Common myeloid progenitor, CD34-positive (primary cell): ENCODE measurements around the gene WDR33.

Experiments
- CTCF ChIA-PET: fragments of 350-600 bp; sonication (Branson Sonifier 250); formaldehyde crosslinking; loops from one replicate; lab custom pipeline; 2021; ENCODE audit warnings: antibody characterized with exemption; lab: Charles Lee
- POLR2A ChIA-PET: fragments of 350-600 bp; sonication (Branson Sonifier 250); formaldehyde crosslinking; loops from one replicate; lab custom pipeline; 2021; ENCODE audit warnings: antibody characterized with exemption; lab: Charles Lee
- DNase-seq, 3 donors: peaks; one replicate each; pipeline versions ENCODE4 v3.0.0 to v3.0.0-alpha.2; 2013
- H3K27ac ChIP-seq, 2 experiments: 1 replicate in 1 of 2; 2 replicates in 1 of 2; pipeline ENCODE4 v1.7.0; 2013; ENCODE audit warnings: inconsistent platforms in 2 of 2, low read length in 2 of 2, mild to moderate bottlenecking in 2 of 2, low read depth in 1 of 2, moderate library complexity in 1 of 2; ENCODE audit not compliant: severe bottlenecking in 2 of 2, insufficient read depth in 1 of 2, poor library complexity in 1 of 2
- H3K27me3 ChIP-seq, 5 experiments: replicated peaks in 2 of 5; 1 replicate in 3 of 5; 2 replicates in 2 of 5; pipeline versions ENCODE4 v1.6.1 to v1.7.0; 2013; ENCODE audit warnings: low read length in 4 of 5, mild to moderate bottlenecking in 2 of 5, moderate library complexity in 2 of 5, inconsistent platforms in 1 of 5; ENCODE audit not compliant: insufficient read depth in 5 of 5, control insufficient read depth in 4 of 5
- H3K36me3 ChIP-seq, 4 experiments: 1 replicate in 2 of 4; 2 replicates in 2 of 4; pipeline versions ENCODE4 v1.6.1 to v1.7.0; 2013; ENCODE audit warnings: low read length in 3 of 4, control low read depth in 1 of 4, mild to moderate bottlenecking in 1 of 4; ENCODE audit not compliant: control insufficient read depth in 4 of 4, insufficient read depth in 4 of 4
- H3K4me1 ChIP-seq, 4 experiments: 1 replicate in 3 of 4; 2 replicates in 1 of 4; pipeline versions ENCODE4 v1.6.1 to v1.7.1; 2013; ENCODE audit warnings: low read length in 3 of 4, mild to moderate bottlenecking in 3 of 4, control low read depth in 1 of 4, inconsistent platforms in 1 of 4, moderate library complexity in 1 of 4; ENCODE audit not compliant: control insufficient read depth in 4 of 4, insufficient read depth in 4 of 4; ENCODE audit errors: control extremely low read depth in 1 of 4
- H3K4me3 ChIP-seq, 7 experiments: 1 replicate in 4 of 7; 2 replicates in 3 of 7; pipeline versions ENCODE4 v1.5.1 to v1.7.0; 2013; ENCODE audit warnings: mild to moderate bottlenecking in 7 of 7, low read length in 6 of 7, moderate library complexity in 6 of 7, inconsistent platforms in 2 of 7, low read depth in 2 of 7, control low read depth in 1 of 7; ENCODE audit not compliant: insufficient read depth in 4 of 7, control insufficient read depth in 1 of 7; ENCODE audit errors: extremely low read depth in 1 of 7
- H3K9me3 ChIP-seq, 5 experiments: 1 replicate in 4 of 5; 2 replicates in 1 of 5; pipeline versions ENCODE4 v1.6.1 to v1.7.1; 2013; ENCODE audit warnings: low read length in 4 of 5, mild to moderate bottlenecking in 2 of 5, inconsistent platforms in 1 of 5, low read depth in 1 of 5, moderate library complexity in 1 of 5; ENCODE audit not compliant: control insufficient read depth in 4 of 5, insufficient read depth in 2 of 5; ENCODE audit errors: control extremely low read depth in 1 of 5
- WGBS: methylation state at CpG from one replicate; pipeline ENCODE4 v1.1.5; 2013; ENCODE audit not compliant: insufficient coverage; 5-methylcytosine and 5-hydroxymethylcytosine counted together

The WDR33 gene

DNA sequence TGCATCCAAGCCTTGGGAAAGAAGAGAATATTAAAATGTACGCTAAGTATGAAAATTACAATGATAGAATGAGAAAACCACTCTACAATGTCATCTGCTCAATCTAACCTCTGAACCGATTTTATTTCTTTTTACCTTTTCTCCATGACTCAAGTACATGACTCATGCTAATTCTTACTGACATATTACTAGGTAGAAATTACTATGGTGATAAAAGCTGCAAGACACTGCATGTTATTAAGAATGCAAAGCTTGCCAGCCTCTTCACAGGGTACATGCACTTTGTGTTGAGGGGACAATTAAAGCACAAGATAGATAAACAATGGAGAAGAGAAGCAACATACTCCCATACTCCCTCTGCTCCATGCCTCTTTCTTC, 89.0 kb downstream of the WDR33 start:
- H3K27ac ChIP-seq: no peak overlapping the region
- WGBS: no CpG with 5 or more reads among the region's 2 CpGs
- peaks cover 23 to 55% (median 41%) of the 10 kb centered on the region in 4 experiments for H3K36me3 ChIP-seq
- H3K4me3 ChIP-seq: no peak overlapping the region
- ChIA-PET POLR2A (no interaction called here), CTCF (no interaction called here)
- no peaks in the 10 kb centered on the region for H3K9me3 ChIP-seq
- H3K4me1 ChIP-seq: no peaks in the 10 kb centered on the region
- no peaks in the 10 kb centered on the region for H3K27me3 ChIP-seq
- no peak for DNase-seq

DNA sequence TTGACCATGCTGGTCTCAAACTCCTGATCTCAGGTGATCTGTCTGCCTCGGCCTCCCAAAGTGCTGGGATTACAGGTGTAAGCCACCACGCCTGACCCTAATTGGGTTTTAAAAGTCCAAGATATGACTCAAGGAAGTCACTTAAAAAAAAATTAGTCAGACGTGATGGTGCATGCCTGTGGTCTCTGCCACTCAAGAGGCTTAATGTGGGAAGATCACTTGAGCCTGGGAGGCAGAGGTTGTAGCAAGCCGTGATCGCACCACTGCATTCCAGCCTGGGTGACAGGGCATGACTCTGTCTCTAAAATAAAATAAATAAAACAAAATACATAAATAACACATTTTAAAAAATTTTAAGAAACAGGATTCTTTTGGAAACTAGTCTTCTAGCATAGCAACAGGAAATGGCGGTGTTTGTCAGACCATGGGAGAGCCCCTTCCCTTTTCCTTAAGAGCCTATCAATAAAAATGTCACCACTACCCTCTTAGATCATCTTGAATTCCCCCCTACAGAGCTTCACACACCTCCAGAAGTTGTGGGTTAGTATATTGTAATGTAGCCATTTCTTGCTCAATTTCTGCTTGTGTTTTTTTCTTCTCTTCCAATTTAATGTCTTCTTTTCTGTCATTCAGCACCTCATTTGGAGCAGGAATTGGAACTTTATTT, 89.5 kb downstream of the WDR33 start:
- no peaks in the 10 kb centered on the region for H3K27me3 ChIP-seq
- WGBS: 94% methylated on average over 3 of the region's 6 CpGs
- no peak for DNase-seq
- peaks cover 27 to 61% (median 46%) of the 10 kb centered on the region in 4 experiments for H3K36me3 ChIP-seq
- no peaks in the 10 kb centered on the region for H3K9me3 ChIP-seq
- ChIA-PET CTCF (no interaction called here), POLR2A (interaction anchor here (0.5 kb wide), 1 partner anchor 9 kb away, joined by 3 read pairs; no protein-coding TSS in a partner anchor)
- no peaks in the 10 kb centered on the region for H3K4me1 ChIP-seq
- no peak overlapping the region for H3K4me3 ChIP-seq
- no peak overlapping the region for H3K27ac ChIP-seq

DNA sequence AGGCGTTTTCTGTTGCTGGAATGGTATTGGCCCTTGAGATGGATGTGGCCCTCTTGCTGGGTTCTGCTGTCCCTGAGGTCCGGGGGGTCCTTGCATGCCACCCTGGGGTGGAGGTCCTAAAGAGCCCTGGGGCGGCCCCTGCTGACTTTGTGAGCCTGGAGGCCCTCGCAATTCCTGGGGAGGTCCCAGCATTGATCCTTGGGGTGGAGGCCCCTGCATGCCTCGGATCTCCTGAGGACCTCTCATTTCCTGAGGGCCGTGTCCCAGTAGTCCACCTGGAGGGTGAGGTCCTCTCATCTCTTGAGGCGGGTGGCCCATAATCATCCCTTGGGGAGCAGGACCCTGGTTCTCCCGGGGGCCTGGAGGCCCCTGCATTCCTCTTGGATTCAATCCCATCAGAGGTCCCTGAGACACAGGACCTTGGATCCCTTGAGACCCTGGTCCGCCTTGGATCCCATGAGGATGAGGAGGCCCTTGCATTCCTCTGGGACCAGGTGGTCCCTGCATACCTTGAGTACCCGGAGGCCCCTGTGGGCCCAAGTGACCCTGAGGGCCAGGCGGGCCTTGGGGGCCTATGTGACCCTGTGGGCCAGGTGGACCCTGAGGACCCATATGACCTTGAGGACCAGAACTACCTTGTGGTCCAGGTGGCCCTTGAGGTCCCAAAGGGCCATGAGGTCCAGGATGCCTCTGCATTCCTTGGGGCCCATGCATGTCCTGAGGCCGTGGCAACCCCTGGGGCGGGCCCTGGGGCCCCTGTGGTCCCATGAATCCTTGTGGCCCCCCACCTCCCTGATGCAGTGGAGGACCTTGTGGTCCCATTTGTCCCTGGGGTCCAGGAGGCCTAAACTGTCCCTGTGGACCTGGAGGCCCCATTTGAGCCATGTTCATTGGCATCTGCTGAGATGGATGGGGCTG, 91.4 kb downstream of the WDR33 start:
- no peaks in the 10 kb centered on the region for H3K4me1 ChIP-seq
- POLR2A ChIA-PET: no interaction called here
- WGBS: 98% methylated on average over 13 of the region's 13 CpGs
- no peak overlapping the region for H3K27ac ChIP-seq
- H3K36me3 ChIP-seq: peaks cover 23 to 68% (median 49%) of the 10 kb centered on the region in 4 experiments
- no peaks in the 10 kb centered on the region for H3K9me3 ChIP-seq
- no peaks in the 10 kb centered on the region for H3K27me3 ChIP-seq
- DNase-seq: no peak
- no peak overlapping the region for H3K4me3 ChIP-seq
- CTCF ChIA-PET: no interaction called here

DNA sequence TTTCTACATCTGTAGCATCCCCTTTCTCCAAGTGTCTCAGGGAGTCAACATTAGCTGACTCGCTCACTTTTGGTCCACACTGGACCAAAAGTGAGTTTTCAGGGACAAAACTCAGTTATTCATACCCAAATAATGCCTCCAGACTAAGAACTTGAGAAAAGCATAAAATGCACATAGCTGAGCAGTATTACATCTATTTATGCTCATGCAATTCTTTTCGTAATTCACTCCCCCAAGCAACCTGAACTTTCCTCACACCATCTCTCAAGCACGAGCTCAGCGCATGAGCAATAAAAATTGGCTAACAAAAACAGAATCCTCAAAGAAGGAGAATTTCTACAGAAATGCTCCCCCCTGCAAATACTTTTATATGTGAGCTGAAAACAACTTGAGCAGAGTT, 92.7 kb downstream of the WDR33 start:
- peaks cover 24 to 71% (median 50%) of the 10 kb centered on the region in 4 experiments for H3K36me3 ChIP-seq
- POLR2A ChIA-PET: no interaction called here
- H3K9me3 ChIP-seq: no peaks in the 10 kb centered on the region

DNA sequence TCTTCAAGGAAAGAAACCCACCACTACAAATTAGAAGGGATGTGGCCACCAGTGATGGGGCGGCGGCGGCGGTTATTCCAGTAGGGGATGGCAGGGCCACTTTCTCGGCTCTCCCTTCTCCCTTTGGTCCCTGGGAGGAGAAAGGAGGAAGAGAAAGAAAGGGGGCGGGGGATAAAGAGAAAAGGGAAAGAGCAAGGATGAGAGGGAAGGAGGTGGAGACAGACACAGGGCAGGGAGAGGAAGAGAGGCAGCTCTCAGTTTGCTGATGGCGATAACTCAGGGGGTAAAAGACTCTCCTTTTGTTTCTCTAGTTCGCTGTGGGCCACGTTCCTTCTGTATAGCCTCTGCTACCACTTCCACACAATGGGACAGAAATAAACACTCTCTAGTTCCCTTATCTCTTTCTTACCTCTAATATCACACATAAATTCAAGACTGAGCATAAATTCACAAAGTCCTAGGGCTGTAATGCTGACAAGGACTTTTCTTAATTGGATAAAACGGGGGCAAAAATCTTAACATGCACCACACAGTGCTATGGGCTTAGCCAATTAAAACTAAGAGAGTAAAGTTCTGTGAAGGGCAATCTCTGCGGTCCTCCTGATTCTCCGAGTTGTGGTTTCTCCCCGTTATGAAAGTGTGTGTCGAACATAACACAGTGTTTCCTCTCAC, 95.1 kb downstream of the WDR33 start:
- WGBS: 98% methylated on average over 13 of the region's 14 CpGs
- DNase-seq: no peak
- CTCF ChIA-PET: no interaction called here

More for the DNA sequence above, 92.7 kb downstream of the WDR33 start:
- no peak for DNase-seq
- 100% methylated on average over 4 of the region's 4 CpGs for WGBS
- Histone ChIP-seq H3K4me3 (no peak overlapping the region), H3K27ac (no peak overlapping the region), H3K27me3 (no peaks in the 10 kb centered on the region), H3K4me1 (no peaks in the 10 kb centered on the region)
- CTCF ChIA-PET: interaction anchor here (0.8 kb wide), 2 partner anchors 12 to 14 kb away, joined by 3 to 4 read pairs; no protein-coding TSS in a partner anchor

DNA sequence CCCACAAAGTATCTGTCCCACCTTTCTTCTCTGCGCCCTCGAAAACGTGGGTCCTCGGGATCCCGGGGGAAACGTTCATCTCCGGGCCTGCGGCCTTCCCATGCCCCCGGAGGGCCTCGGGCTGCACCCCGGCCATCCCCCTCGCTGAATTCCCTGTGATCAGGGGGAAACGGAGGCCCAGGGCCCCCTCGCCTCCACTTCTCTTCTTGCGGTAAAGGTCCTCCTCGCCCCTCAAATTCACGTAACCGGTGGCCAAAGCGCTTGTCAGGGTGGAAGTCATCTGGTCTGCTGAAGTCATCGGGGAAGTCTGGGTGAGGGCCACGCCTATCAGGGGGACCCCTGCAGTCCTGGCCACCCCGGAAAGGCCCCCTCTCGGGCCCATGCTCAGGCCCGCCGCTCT, 97.4 kb downstream of the WDR33 start:
- Histone ChIP-seq H3K27me3 (no peaks in the 10 kb centered on the region), H3K9me3 (no peaks in the 10 kb centered on the region), H3K4me3 (no peak overlapping the region), H3K27ac (no peak overlapping the region), H3K36me3 (peaks cover 18 to 49% (median 36%) of the 10 kb centered on the region in 4 experiments), H3K4me1 (no peaks in the 10 kb centered on the region)
- ChIA-PET POLR2A (no interaction called here), CTCF (no interaction called here)
- DNase-seq: no peak
- 100% methylated on average over 23 of the region's 25 CpGs for WGBS

More for the DNA sequence above, 95.1 kb downstream of the WDR33 start:
- no peaks in the 10 kb centered on the region for H3K27me3 ChIP-seq
- no peaks in the 10 kb centered on the region for H3K4me1 ChIP-seq
- no peaks in the 10 kb centered on the region for H3K9me3 ChIP-seq
- H3K36me3 ChIP-seq: peaks cover 17 to 51% (median 38%) of the 10 kb centered on the region in 4 experiments
- POLR2A ChIA-PET: no interaction called here
- H3K27ac ChIP-seq: no peak overlapping the region
- H3K4me3 ChIP-seq: no peak overlapping the region
